NCI-H187 (cell line): ENCODE measurements around the gene AMPD2.

Experiments
- DNase-seq, 2 experiments: peaks; one replicate each; lab custom pipeline; 2025; lab: John Stamatoyannopoulos, UW

The AMPD2 gene

GRCh38 chr1:109619576-109620400, at the start of gene AMPD2, which contains the start of gene GNAT2:
Gene AMPD2 (plus strand): TSS chr1:109619837. CDS start chr1:109621176, 1,339 bp downstream.
Gene GNAT2 (minus strand): TSS chr1:109619616. CDS start chr1:109612870, 6,746 bp downstream.
- DNase-seq, result peak in 1 of 2 experiments; percentile 10

GRCh38 chr1:109570414-109570813, 49.2 kb upstream of the AMPD2 start:
- no peak for DNase-seq

GRCh38 chr1:109573785-109574184, 45.9 kb upstream of the AMPD2 start:
- no peak for DNase-seq

GRCh38 chr1:109578947-109579443, 40.6 kb upstream of the AMPD2 start:
- no peak for DNase-seq

GRCh38 chr1:109579491-109579890, 40.1 kb upstream of the AMPD2 start:
- no peak for DNase-seq

- DNase-seq, result no peak
Measured at GRCh38 chr1:109582021-109582420, 37.6 kb upstream of the AMPD2 start.

GRCh38 chr1:109584766-109585165, 34.9 kb upstream of the AMPD2 start:
- DNase-seq, result no peak

- DNase-seq, result no peak
Measured at GRCh38 chr1:109586055-109586454, 33.6 kb upstream of the AMPD2 start.

- no peak for DNase-seq
Measured at GRCh38 chr1:109589177-109589576, 30.5 kb upstream of the AMPD2 start.

GRCh38 chr1:109589679-109590078, 30.0 kb upstream of the AMPD2 start:
- DNase-seq, result no peak

GRCh38 chr1:109592916-109593315, 26.7 kb upstream of the AMPD2 start:
- no peak for DNase-seq

- no peak for DNase-seq
Measured at GRCh38 chr1:109595531-109595930, 24.1 kb upstream of the AMPD2 start.

GRCh38 chr1:109598156-109598555, 21.5 kb upstream of the AMPD2 start:
- no peak for DNase-seq

- DNase-seq, result no peak
Measured at GRCh38 chr1:109598655-109599054, 21.0 kb upstream of the AMPD2 start.

GRCh38 chr1:109603229-109603628, 16.4 kb upstream of the AMPD2 start:
- no peak for DNase-seq

- DNase-seq, result no peak
Measured at GRCh38 chr1:109605381-109605780, 14.3 kb upstream of the AMPD2 start.

- no peak for DNase-seq
Measured at GRCh38 chr1:109609881-109610280, 9.8 kb upstream of the AMPD2 start.

- no peak for DNase-seq
Measured at GRCh38 chr1:109610609-109611307, 8.9 kb upstream of the AMPD2 start.

GRCh38 chr1:109611308-109611990, 8.2 kb upstream of the AMPD2 start:
- DNase-seq, result no peak

- DNase-seq, result no peak
Measured at GRCh38 chr1:109613361-109614147, 6.1 kb upstream of the AMPD2 start.

- no peak for DNase-seq
Measured at GRCh38 chr1:109615879-109616278, 3.8 kb upstream of the AMPD2 start.

- no peak for DNase-seq
Measured at GRCh38 chr1:109616391-109616790, 3.2 kb upstream of the AMPD2 start.
